Measurements from ENCODE around the gene SLC2A9.

SLC2A9 gene

DNA sequence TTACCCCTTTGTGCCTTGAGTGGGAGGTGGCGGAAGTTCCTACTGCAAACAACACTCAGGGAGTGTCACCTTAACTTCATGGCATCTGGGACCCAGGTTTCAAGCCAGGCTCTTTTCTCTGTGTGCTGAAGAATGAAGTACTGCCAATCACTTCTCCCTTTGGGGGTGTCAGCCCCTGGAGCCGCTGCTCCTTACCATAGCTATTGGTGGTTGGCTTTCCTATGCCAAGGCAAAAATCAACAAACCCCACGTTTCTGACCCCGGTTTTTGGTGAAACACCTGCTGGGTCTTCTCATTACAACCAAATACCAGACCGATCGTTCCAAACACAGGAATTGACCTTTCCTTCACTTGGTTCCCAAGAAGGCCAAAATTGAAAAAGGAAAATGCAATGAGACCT is 19.7 kb upstream of the SLC2A9 start:
- DNase-seq, result no peak

DNA sequence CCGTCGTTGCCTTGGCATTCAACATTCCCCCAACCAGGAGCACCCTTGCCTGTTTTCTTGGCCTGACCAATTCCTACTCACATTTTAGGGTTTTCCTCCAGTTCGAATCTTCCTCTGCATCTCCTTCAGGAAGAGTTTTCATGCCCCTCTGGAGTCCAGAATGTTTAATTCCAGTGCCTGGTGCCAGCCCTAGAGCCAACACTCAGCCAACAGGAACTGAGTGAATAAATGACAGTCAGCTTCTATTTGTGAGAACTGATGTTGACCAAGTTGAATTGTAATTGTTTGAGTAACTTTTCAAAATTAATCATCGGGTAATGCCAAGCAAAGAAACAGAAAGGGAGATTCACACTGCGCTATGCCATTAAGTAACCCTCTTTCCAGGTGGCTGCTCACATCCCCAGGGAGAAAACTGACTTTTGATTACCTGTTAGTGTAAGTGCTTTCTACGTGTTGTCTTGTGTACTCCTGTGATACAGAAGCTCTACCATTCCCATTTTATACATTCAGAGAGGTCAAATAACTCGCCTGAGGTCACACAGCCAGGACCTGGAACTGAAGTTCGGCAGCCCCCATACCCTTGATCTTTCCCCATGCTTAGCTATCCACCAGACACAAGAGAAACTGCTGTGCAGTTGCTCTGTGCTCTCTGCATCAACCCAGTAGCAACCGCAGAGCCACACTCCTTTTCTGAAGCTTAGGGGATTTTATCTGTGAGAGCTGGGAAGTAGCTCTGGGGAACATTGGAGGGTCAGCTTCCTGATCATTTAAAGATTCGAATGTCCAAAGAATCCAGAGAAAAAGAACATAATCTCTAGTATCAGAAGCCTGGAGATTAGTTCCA is 19.0 kb upstream of the SLC2A9 start:
- DNase-seq, result no peak

DNA sequence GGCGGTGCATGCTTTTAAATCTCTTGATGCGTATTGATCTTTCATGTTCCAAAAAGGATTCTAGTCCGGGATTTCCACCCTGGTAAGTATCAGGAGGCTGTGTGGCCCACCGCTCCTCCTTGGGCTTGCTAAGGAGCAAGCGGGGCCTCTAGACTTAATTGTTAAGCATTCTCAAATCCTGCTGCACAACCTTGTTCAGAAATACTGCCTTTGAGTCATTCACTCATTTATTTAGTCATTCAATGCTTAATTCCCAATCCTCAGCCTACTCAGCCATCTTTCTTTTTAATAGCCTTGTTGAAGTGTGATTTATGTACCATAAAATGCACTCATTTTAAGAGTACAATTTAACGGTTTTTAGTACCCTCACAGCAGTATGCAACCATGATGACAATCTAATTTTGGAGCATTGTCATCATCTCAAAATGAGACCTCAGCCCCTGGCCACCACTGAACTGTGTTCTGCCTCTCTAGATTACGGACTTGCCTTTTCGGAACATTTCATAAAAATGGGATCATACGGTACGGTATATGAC is 15.6 kb upstream of the SLC2A9 start:
- DNase-seq, result no peak

DNA sequence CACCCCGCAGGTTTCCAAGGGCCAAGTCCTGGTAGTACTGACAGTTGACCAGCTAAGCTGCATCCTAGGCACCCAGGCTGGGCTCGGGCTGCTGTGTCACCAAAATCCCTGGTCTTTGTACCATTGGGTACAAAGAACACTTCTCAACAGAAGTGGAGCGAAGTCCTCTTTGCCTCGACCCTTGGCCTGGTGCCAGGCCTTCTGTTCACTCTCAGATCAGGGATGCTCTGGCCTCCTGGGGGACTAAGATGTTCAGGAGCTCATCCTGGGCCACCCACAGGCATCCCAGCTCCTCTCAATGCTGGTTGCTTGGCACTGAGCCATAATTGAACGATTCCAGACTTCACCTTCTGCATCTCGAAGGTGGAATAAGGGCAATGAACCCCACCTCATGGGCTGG is 13.8 kb upstream of the SLC2A9 start:
- no peak for DNase-seq

DNA sequence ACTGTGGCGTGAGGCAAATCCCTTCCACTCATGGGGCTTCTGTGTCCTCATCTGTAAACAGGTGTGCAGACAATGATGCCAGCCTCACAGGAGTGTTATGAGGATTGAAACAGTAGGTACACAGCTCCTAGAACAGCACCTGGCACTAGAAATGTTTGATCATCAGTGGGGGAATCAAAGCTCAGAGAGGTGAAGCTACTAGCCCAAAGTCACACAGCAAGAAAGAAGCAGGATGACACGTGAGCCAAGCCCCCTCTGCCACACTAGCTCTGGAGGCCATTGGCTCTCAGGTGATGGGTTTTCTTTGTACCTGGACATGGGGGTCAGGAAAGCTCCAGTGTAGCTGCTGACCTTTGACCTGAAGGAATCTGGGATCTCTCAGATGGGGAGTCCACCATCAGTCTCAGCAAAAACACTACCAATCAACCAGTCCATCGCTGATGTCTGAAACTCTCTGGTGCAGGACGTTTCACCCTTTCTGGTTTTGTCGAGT is 13.4 kb upstream of the SLC2A9 start:
- no peak for DNase-seq

DNA sequence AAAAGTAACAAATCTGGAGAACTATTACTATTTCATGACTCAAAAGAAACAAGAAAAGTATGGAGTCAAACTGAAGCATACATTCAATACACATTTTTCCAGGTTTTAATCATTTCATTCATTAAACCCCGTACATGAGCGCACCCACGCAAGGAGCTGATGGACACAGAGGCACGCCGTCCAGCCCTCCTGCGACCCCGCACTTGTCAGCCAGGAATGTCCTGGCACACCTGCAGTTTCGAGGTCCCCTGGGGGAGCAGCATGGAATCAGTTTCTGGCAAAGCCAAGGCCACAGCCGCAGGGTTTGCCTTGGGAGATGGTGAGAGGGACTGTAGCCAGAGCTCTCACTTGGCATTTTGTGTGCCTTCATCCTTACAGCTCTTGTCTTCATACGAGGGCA is 12.8 kb upstream of the SLC2A9 start:
- DNase-seq, result no peak

DNA sequence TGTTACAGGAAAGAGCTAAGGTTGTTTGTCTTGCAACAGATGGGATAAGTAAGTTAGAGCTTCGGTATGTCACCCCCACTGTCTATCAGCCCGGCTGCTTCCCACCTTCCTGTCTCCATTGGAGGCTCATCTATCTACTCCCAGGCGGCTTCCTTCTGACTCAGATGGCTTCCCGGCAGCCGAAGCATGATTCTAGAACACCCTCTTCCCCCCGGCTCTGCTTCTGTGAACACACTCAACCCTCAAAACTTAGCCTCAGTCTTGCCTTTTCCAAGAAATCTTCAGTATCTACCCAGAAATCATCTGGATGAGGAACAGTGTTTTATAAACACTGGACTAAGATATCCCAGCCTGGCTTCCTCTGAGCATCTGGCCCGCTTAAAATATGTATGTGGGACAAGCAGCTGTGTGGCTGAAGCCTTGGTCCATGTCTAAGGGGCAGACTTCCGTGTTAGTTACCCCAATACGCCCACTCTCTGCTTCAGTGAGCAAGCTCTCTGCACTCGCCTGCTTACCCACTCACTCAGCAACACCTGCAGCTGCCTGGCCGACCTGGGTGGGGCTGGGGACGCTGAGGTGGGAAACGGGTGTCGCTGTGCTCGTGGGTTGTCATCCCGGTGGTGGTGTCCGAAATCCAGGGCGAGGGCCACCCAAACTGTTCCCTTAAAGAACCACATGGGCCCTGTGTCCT is 12.0 kb upstream of the SLC2A9 start:
- peak; percentile 64 for DNase-seq

DNA sequence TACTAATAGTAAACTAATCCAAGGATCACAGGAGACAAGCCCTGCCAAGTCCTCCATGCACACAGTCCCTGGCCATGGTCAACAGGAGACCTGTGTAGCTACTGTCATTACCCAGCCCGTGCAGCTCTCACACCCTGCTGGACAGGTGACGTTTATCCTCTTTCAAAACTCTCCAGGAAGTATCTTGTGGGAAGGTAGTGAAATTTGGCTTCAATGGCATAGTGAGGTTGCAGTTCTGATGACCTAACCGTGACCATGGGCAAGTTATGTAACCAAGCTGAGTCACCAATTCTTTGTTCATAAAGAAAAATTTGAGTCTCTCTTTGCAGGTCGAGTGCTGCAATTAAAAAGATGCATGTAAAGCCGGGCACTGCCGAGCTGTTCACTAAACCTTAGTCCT is 11.3 kb upstream of the SLC2A9 start:
- peak; percentile 84 for DNase-seq

DNA sequence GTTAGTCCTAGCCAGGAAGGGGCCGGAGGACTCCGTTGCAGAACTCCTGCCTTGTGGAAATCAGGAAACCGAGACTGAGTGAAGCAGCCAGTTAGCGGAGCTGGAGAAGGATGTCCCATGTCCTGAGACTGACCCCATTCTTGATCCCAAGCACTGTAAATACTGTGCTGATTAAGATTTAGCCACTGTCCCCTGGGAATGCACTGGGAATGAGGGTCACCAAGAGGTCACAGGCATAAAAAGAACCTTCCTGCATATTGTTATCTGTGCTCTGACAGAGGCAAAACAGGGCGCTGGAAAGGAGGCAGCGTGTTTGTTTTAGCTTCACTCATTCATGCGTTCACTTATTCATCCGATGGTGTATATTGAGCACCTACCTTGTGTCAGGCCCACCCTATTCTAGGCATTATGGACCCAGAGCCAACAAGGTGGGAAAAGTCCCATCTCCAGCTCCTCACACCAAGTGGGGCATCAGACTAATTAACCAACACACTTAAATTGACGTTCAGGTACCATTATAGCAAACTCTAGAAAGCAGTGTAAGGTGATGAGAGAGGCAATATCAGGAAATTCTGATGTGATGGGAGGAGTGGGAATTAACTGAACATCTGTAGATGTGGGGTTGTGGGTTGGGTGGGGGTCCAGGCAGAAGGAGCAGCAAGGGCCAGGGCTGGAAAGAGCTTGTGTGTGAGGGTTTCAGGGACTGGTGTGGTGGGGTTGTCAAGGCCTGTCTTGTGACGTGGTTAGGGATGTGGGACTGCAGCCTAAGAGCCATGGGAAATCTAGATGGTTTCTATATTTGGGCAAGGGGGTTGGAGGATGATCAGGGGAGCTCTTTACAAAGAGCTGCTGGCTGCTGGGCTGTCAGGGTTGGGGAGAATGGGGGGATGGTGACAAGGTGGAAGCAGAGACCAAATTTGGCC is 10.6 kb upstream of the SLC2A9 start:
- DNase-seq, result no peak

DNA sequence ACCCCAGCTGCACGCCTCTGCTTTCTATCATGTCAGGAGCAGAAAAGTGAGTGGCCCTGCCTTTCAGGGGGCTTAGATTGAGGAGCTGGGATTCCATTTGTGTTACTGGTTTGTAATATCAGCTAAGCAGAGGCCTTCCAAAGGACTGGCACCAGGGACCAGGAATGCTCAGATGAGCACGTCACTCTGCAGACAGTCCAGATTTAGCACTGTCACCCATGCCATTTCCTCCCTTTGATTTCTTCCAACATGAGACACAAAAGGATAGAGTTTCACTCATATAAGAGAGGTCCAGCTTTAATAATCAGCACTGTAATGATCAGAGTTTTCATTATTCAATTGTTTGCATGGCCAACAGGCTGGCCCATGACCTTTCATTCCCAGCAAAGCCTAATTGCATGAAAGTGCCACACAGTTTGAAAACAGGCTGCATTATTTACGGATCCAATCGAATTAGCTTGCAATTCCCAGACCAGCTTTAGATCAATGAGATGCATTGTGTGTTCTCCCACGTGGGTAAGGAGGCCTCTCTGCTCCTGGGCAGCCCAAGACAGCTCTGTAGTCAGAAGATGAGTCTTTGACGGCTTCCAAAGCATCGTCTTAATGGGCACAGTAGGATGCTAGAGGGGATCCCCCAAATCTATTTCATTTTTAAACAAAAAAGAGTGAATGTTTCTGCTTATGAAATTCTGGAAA is 9.8 kb upstream of the SLC2A9 start:
- DNase-seq, result no peak

DNA sequence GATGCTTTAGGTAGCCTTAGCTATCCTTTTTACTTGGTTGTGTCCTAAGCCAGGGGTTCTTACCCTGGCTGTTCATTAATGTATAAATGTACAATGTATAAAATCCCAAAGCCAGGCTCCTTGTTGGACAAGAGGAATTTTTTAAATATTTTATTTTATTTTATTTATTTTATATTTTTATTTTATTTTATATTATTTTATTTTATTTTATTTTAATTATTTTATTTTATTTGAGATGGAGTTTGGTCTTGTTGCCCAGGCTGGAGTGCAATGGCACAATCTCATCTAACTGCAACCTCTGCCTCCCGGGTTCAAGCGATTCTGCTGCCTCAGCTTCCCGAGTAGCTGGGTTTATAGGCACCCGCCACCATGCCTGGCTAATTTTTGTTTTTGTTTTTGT is 8.1 kb upstream of the SLC2A9 start:
- no peak for DNase-seq

DNA sequence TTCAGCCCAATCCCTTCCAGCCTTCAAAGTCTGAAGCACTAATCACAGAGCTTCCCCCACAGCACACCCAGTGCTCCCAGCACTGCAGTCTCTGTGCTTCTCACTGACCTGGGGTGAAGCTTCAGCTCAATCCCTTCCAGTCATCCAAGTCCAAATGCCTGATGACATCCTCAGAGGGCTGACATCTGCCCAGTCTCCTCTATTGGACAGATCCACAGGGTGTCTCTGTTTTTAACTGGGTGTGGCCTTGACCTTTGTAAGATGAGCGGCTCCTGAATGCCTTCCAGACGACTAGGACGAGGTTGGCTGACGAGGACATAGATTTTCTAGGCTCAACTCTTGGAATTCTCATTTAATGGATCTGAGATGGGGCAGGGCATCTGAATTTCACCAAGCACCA is 7.6 kb upstream of the SLC2A9 start:
- DNase-seq, result no peak

DNA sequence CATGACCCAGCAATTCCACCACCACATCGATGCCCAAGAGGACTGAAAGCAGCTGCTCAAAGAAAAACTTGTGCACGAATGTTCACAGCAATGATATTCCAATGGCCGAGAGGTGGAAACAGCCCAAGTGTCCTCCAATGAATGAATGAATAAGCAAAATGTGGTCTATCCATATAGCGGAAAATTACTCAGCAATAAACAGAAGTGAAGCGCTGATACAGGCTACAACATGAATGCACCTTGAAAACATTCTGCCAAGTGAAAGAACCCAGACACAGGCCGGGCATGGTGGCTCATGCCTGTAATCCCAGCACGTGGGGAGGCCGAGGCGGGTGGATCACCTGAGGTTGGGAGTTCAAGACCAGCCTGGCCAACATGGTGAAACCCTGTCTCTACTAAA is 5.2 kb upstream of the SLC2A9 start:
- no peak for DNase-seq

DNA sequence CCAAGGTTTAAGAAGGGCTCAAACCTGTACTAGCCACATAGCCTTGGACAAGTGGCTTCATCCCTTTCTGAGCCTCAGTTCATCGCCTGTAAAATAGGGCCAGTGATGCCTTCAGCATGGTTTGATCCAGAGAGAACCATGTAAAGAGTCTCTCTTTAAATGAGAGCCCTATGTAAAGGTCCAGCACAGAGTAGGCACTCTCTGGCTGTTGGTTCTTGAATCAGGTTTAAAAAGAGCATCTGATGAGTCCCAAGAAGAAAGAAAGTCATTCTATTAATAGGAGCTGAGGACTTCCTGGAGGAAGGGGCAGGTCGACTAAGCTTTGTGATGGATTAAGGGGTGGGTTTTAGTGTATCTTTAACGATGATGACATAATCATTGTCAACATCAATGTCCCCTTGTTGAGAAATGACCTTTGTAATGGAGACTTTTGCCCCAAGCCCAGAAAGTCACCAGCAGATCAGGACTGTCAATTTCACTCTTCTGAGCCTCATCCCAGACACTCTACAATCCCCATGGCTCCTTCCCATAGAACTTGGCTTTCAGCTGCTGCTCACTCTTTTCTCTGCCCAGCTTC is 4.0 kb upstream of the SLC2A9 start:
- DNase-seq, result no peak

DNA sequence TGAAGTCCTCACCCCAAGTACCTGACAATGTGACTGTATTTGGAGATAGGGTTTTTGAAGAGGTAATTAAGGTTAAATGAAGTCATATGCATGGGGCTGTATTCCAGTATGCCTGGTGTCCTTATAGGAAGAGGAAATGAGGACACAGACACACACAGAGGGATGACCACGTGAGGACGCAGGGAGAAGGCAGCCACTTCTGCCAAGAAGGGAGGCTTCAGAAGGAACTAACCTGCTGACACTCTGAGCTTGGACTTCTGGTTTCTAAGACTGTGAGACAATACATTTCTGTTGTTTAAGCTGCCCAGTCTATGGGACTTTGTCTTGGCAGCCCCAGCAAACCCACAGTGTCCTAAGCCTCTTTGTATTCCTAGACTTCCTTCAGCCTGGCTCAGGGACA is 3.0 kb upstream of the SLC2A9 start:
- peak; percentile 78 for DNase-seq

DNA sequence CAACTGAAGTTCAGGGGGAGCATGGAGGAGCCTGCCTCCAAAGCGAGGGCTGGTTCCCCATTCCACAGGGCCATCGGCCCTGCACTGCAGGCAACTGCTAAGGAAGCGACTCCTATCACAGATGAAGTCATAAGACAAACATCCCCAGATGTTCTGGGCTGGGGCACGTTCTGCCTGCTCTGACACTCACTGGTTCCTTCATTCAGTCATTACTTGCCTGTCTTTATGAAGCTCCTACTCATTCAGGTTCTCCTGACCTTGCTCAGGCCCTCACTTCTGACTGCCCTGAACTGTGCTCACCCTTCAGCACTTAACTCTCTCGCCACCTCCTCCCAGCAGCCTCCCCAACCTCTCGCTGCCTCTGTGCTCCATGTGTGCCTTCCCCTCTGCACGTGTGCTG is 2.5 kb upstream of the SLC2A9 start:
- DNase-seq, result peak; percentile 79

DNA sequence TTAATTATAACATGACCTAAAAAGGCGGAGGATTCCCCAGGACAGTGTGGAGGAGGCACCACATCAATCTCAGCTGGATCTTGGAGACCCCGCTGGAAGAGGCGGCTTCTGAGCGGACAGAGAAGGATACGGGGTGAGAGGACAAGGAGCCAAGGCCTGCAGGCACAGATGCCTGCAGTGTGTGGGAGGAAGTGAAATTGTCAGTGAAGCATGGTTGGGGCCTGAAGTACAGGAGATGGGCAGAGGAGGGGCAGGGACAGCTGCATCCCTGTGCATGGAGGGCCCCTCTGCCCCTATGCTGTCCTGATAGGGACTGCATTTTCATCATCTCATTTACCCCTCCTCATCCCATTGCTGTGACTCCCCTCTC is 1.7 kb upstream of the SLC2A9 start:
- no peak for DNase-seq

DNA sequence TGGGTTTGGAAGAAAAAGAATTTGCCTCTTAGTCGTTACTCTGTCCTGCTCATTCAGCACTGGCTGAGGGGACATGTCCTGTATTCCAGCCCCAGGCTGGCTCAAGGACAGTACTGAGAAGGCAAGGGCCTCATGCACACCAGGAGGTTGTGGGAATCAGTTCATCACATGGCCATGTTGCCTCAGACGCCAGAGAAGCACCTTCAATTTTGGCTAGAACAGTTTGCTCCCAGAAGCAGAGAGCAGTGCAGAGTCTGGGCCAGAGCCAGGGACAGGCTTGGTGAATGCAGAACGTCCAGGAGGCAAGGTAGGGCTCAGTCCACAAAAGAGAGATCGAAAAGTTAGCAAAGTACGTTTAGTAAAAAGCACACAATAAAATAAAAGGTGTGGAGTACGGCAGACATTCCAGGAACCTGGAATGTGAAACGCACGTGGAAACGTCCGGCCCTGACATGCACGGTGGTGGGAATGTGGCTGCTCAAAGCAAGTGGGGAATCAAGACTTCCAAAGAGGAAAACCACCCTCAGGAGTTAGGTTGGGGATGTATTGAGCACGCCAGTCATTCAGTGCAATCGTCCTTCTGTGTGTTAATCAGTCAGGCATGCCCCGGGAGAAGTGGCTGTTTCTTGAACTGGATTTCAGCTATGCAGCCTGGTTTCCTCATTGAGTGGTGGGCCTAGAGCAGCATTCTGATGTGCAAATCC is 1.2 kb upstream of the SLC2A9 start:
- DNase-seq, result no peak

DNA sequence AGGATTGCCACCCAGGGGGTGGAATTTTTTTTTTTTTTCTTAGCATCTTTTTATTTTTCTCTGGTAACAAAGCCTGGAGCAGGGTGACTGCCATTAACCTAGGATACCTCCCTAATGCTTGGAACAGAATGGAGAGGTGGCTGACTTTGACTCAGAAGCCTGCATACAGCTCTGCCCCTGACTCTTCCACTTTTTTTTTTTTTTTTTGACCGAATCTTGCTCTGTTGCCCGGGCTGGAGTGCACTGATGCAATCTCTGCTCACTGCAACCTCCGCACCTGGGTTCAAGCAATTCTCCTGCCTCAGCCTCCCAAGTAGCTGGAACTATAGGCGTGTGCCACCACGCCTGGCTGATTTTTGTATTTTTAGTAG is 341 bp upstream of the SLC2A9 start:
- DNase-seq, result no peak

DNA sequence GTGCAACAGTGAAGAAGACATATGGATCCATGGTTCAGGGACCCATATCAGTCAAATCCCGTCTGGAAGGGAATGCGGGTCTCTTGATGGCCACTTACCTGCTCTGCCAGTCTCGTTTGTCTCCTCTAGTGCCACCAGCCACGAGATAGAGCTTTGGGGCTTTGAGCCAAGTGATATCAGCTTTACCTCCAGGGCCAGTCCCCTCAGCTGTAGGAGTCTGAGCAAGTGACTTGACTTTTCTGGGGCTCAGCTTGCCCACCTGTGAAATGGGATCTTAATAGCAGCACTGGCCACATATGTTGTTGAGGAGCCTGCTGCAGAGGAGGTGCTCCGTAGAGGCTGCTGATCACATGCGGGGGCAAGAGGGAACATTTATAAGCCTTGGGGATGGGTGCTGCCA is 1.2 kb downstream of the SLC2A9 start:
- no peak for DNase-seq

DNA sequence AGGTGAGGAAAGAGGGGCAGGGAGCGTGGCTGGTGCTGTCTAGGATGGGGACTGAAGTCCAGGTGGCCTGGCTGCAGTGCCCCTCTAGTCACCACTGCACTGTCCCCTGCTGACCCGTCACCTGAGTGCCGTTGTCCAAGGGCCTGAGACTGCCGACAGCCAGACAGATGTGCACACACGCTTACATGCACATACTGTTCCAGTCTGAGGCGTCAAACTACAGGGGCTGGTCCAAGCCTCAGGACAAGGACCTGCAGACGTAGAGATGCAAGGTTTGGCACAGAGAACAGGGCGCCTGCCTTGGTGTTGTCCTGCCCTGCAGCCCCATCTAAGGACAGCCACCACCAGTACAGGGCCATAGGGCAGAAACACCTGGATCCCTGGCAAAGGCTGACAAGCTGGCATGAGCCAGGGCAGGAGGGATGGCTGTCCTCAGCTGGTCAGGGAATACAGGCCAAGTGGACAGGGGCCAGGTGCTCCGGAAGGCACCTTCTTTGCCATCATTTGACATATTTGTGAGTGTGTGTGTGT is 1.7 kb downstream of the SLC2A9 start:
- DNase-seq, result no peak

Measured in suppressor macrophage treated with lipopolysaccharide for 4 hours (primary cell).